Forelimb muscle (tissue), 1 donor: ENCODE results near the gene CSN1S1. TPM values are rescaled to one million over a fixed set of nuclear protein-coding genes. Genes with fewer than 3 reads are reported as not detected.

Experiments used
- DNase-seq: peaks from one replicate; pipeline ENCODE4 v3.0.0-alpha.2; 2013; ENCODE audit warnings: low read depth
- polyA plus RNA-seq: library from polyadenylated mRNA; unstranded; fragments of 120-200 nt; gene quantifications from one replicate; pipeline ENCODE4 v1.2.1, GENCODE V29; 2013; ENCODE audit not compliant: insufficient read length

CSN1S1 gene
- polyA plus RNA-seq, 1 donor, result not detected

GRCh38 chr4:69991016-69991415, 60.1 kb downstream of the CSN1S1 start:
- DNase-seq, result no peak

- DNase-seq, result no peak
These were observed 63.9 kb downstream of the CSN1S1 start for GRCh38 chr4:69994782-69995181.

GRCh38 chr4:69995526-69996016, 64.7 kb downstream of the CSN1S1 start, which contains the start of gene STATH:
TSS of gene STATH (plus strand) at chr4:69995966. CDS start at chr4:69998438, 2,472 bp downstream.
- no peak for DNase-seq

Other genes with a start within 250 kb of the CSN1S1 start
- 0.61 TPM for gene SULT1B1, start 170.4 kb upstream of the CSN1S1 start, polyA plus RNA-seq
- 23.6 TPM for gene SULT1E1, start 70.9 kb upstream of the CSN1S1 start, polyA plus RNA-seq
- gene CSN2, start 34.7 kb downstream of the CSN1S1 start, polyA plus RNA-seq, result not detected
- not detected for gene STATH, start 64.9 kb downstream of the CSN1S1 start, polyA plus RNA-seq
- gene HTN3, start 97.4 kb downstream of the CSN1S1 start, polyA plus RNA-seq, result not detected
- 0.08 TPM for gene HTN1, start 119.4 kb downstream of the CSN1S1 start, polyA plus RNA-seq
- gene PRR27, start 223.2 kb downstream of the CSN1S1 start, polyA plus RNA-seq, result 0.05 TPM